Jurkat, Clone E6-1 (cell line): ENCODE results near the gene CDK15.
A peak's percentile ranks its signal among the peaks of the same experiment; 100 is the strongest.

ENCODE experiments used
- DNase-seq: peaks from one replicate; pipeline ENCODE4 v3.0.0-alpha.2; 2011; ENCODE audit warnings: low read depth, low spot score
- H3K4me3 ChIP-seq: 2 replicates; pipeline ENCODE4 v1.5.1; 2011; ENCODE audit warnings: mild to moderate bottlenecking, low read length, control low read depth, moderate library complexity

The CDK15 gene

GRCh38 chr2:201890453-201890852, 84.1 kb downstream of the CDK15 start:
- H3K4me3 ChIP-seq = no peak overlapping the region
- DNase-seq = no peak

GRCh38 chr2:201891676-201892075, 85.3 kb downstream of the CDK15 start:
- H3K4me3 ChIP-seq = no peak overlapping the region
- DNase-seq = no peak

- DNase-seq = no peak
Observed at GRCh38 chr2:201892516-201892915, 86.2 kb downstream of the CDK15 start.

GRCh38 chr2:201900362-201900761, 94.0 kb downstream of the CDK15 start:
- DNase-seq = no peak
- H3K4me3 ChIP-seq = no peak overlapping the region

More at GRCh38 chr2:201892516-201892915, 86.2 kb downstream of the CDK15 start:
- H3K4me3 ChIP-seq = no peak overlapping the region

GRCh38 chr2:201901786-201902185, 95.4 kb downstream of the CDK15 start:
- H3K4me3 ChIP-seq = no peak overlapping the region
- no peak for DNase-seq

- no peak overlapping the region for H3K4me3 ChIP-seq
- DNase-seq = no peak
Observed at GRCh38 chr2:201904538-201905420, 98.4 kb downstream of the CDK15 start.

- no peak for DNase-seq
- H3K4me3 ChIP-seq = no peak overlapping the region
Observed at GRCh38 chr2:201906777-201907562, 100.6 kb downstream of the CDK15 start.

- no peak overlapping the region for H3K4me3 ChIP-seq
- no peak for DNase-seq
Observed at GRCh38 chr2:201907563-201907881, 101.2 kb downstream of the CDK15 start.

GRCh38 chr2:201908901-201909300, 102.6 kb downstream of the CDK15 start:
- H3K4me3 ChIP-seq = no peak overlapping the region
- no peak for DNase-seq

GRCh38 chr2:201909348-201909747, 103.0 kb downstream of the CDK15 start:
- no peak for DNase-seq
- no peak overlapping the region for H3K4me3 ChIP-seq

- DNase-seq = peak; percentile 34
- H3K4me3 ChIP-seq = no peak overlapping the region; the same call in 1 of the 2 replicates
Observed at GRCh38 chr2:201909961-201910361, 103.6 kb downstream of the CDK15 start.

GRCh38 chr2:201911372-201911771, 105.0 kb downstream of the CDK15 start:
- no peak for DNase-seq
- no peak overlapping the region for H3K4me3 ChIP-seq

GRCh38 chr2:201913201-201913600, 106.9 kb downstream of the CDK15 start:
- no peak overlapping the region for H3K4me3 ChIP-seq
- DNase-seq = no peak

GRCh38 chr2:201915446-201915845, 109.1 kb downstream of the CDK15 start:
- no peak for DNase-seq
- H3K4me3 ChIP-seq = no peak overlapping the region

- no peak overlapping the region for H3K4me3 ChIP-seq
- DNase-seq = no peak
Observed at GRCh38 chr2:201916565-201916964, 110.2 kb downstream of the CDK15 start.

- DNase-seq = no peak
- H3K4me3 ChIP-seq = no peak overlapping the region
Observed at GRCh38 chr2:201918616-201919307, 112.4 kb downstream of the CDK15 start.

- DNase-seq = no peak
- no peak overlapping the region for H3K4me3 ChIP-seq
Observed at GRCh38 chr2:201919308-201919634, 112.9 kb downstream of the CDK15 start.

GRCh38 chr2:201923436-201924328, 117.3 kb downstream of the CDK15 start:
- DNase-seq = no peak
- no peak overlapping the region for H3K4me3 ChIP-seq

GRCh38 chr2:201924453-201924852, 118.1 kb downstream of the CDK15 start:
- no peak for DNase-seq
- no peak overlapping the region for H3K4me3 ChIP-seq
